Stomach (tissue), 9 donors: Measurements from ENCODE around the gene PPP1R13B. TPM values are rescaled to one million over a fixed set of nuclear protein-coding genes. Genes with fewer than 3 reads are reported as not detected.
"Not testable (repeated sequence)": the region's sequence is repeated elsewhere in the genome, so short reads cannot be mapped to it uniquely, and the experiment has no call there.

Source experiments
- DNase-seq, 2 donors: peaks; one replicate each; pipeline versions ENCODE4 v3.0.0 to v3.0.0-alpha.2; 2013 to 2019
- H3K27ac ChIP-seq, 5 donors: fragments of 200-600 bp in 4 of 5; sonication (generic) in 4 of 5; one replicate each; pipeline ENCODE4 v1.5.1; 2013 to 2019; ENCODE audit warnings: mild to moderate bottlenecking in 1 of 5, moderate library complexity in 1 of 5
- H3K27me3 ChIP-seq, 3 donors: fragments of 200-600 bp; sonication (generic); one replicate each; pipeline ENCODE4 v1.5.1; 2017 to 2019; ENCODE audit warnings: mixed run types in 1 of 3
- H3K36me3 ChIP-seq, 4 donors: fragments of 200-600 bp; sonication (generic); 1 replicate in 3 of 4; 2 replicates in 1 of 4; pipeline ENCODE4 v1.5.1; 2016 to 2019
- H3K4me1 ChIP-seq, 4 donors: fragments of 200-600 bp; sonication (generic); one replicate each; pipeline ENCODE4 v1.5.1; 2016 to 2019
- H3K4me3 ChIP-seq, 4 donors: fragments of 200-600 bp; sonication (generic) in 3 of 4; one replicate each; pipeline ENCODE4 v1.5.1; 2016 to 2019; ENCODE audit warnings: mild to moderate bottlenecking in 1 of 4
- H3K9me3 ChIP-seq, 4 donors: fragments of 200-600 bp; sonication (generic); one replicate each; pipeline ENCODE4 v1.5.1; 2016 to 2019
- EP300 ChIP-seq: sonication (generic); formaldehyde crosslinking; IDR thresholded peaks from one replicate; pipeline ENCODE4 v1.6.1; 2017; ENCODE audit warnings: antibody characterized with exemption
- POLR2A ChIP-seq, 4 donors: fragments of 450-650 bp; IDR thresholded peaks; one replicate each; pipeline ENCODE4 v1.6.1; 2016; ENCODE audit warnings: antibody characterized with exemption in 4 of 4, control low read depth in 2 of 4, mild to moderate bottlenecking in 1 of 4, moderate library complexity in 1 of 4
- POLR2AphosphoS5 ChIP-seq, 3 donors: sonication (generic); formaldehyde crosslinking; IDR thresholded peaks; one replicate each; pipeline ENCODE4 v1.6.1; 2016; ENCODE audit warnings: antibody characterized with exemption in 3 of 3
- WGBS, 5 donors: extraction: QIAGEN DNeasy Blood & Tissue Kit in 3 of 5; methylation state at CpG; one replicate each; pipeline versions ENCODE4 v1.1.5 to v1.1.7; 2013 to 2018; 5-methylcytosine and 5-hydroxymethylcytosine counted together
- intact Hi-C: fragments of 100-400 bp; cut with DNase I; formaldehyde crosslinking; loops from one replicate; pipeline ENCODE4 v1.15.1; 2023; ENCODE audit warnings: low total_unique reads
- polyA plus RNA-seq, 3 donors: library from polyadenylated mRNA; stranded (reverse); fragments of 200-250 nt; gene quantifications; one replicate each; pipeline ENCODE4 v1.2.3, GENCODE V29; 2013
- total RNA-seq, 5 donors: library from RNA; depleted of rRNA; stranded (reverse); fragments of >200 nt; gene quantifications; one replicate each; pipeline versions ENCODE4 v1.1.0 to v1.2.3, GENCODE V29; 2014 to 2016
- TF ChIP-seq, protein P1 (sequence below), 7 experiments: fragments of 450-650 bp in 4 of 7; fragments of 200-600 bp in 3 of 7; sonication (generic) in 3 of 7; IDR thresholded peaks; one replicate each; pipeline ENCODE4 v1.5.1; 2016 to 2019; ENCODE audit warnings: antibody characterized with exemption in 7 of 7, control low read depth in 2 of 7, mild to moderate bottlenecking in 1 of 7
- donor health status: healthy with polysubstance abuse.
- donor health status: Bipolar disorder and iron deficiency.
- donor health status: healthy.

The PPP1R13B gene
- total and polyA plus RNA-seq, 8 donors: 10.8 to 84.0 (median 18.3) TPM

GRCh38 chr14:103805708-103806107, 41.7 kb downstream of the PPP1R13B start:
- TF ChIP-seq, protein P1, sequence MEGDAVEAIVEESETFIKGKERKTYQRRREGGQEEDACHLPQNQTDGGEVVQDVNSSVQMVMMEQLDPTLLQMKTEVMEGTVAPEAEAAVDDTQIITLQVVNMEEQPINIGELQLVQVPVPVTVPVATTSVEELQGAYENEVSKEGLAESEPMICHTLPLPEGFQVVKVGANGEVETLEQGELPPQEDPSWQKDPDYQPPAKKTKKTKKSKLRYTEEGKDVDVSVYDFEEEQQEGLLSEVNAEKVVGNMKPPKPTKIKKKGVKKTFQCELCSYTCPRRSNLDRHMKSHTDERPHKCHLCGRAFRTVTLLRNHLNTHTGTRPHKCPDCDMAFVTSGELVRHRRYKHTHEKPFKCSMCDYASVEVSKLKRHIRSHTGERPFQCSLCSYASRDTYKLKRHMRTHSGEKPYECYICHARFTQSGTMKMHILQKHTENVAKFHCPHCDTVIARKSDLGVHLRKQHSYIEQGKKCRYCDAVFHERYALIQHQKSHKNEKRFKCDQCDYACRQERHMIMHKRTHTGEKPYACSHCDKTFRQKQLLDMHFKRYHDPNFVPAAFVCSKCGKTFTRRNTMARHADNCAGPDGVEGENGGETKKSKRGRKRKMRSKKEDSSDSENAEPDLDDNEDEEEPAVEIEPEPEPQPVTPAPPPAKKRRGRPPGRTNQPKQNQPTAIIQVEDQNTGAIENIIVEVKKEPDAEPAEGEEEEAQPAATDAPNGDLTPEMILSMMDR (IDR thresholded peaks at IDR 0.05): no peak
- TF ChIP-seq EP300: no peak
- no peak for TF ChIP-seq POLR2A (IDR thresholded peaks at IDR 0.05)
- TF ChIP-seq POLR2AphosphoS5 (IDR thresholded peaks at IDR 0.05): no peak
- H3K4me1 ChIP-seq: peaks cover 10 to 38% (median 23%) of the 10 kb centered on the region in 4 donors
- no peak for DNase-seq
- WGBS, 5 donors: 38 to 67% (median 45%) methylated on average over 1 of the region's 1 CpG
- H3K36me3 ChIP-seq: no peaks in the 10 kb centered on the region
- H3K27ac ChIP-seq: no peak overlapping the region
- H3K4me3 ChIP-seq: no peak overlapping the region
- no peaks in the 10 kb centered on the region for H3K9me3 ChIP-seq
- H3K27me3 ChIP-seq: no peaks in the 10 kb centered on the region
- intact Hi-C loops: loop anchor here (5.0 kb wide), 1 partner anchor 102 kb away; no protein-coding TSS in a partner anchor

GRCh38 chr14:103803661-103804060, 43.7 kb downstream of the PPP1R13B start:
- intact Hi-C loops: no loop called here
- Histone ChIP-seq H3K36me3 (no peaks in the 10 kb centered on the region), H3K9me3 (no peaks in the 10 kb centered on the region), H3K27ac (no peak overlapping the region), H3K4me1 (peaks cover 10 to 34% (median 17%) of the 10 kb centered on the region in 4 donors), H3K4me3 (no peak overlapping the region), H3K27me3 (no peaks in the 10 kb centered on the region)
- TF ChIP-seq POLR2AphosphoS5 (IDR thresholded peaks at IDR 0.05): no peak
- TF ChIP-seq EP300: no peak
- TF ChIP-seq, protein P1 (IDR thresholded peaks at IDR 0.05): no peak
- TF ChIP-seq POLR2A (IDR thresholded peaks at IDR 0.05): no peak
- DNase-seq: no peak

DNA sequence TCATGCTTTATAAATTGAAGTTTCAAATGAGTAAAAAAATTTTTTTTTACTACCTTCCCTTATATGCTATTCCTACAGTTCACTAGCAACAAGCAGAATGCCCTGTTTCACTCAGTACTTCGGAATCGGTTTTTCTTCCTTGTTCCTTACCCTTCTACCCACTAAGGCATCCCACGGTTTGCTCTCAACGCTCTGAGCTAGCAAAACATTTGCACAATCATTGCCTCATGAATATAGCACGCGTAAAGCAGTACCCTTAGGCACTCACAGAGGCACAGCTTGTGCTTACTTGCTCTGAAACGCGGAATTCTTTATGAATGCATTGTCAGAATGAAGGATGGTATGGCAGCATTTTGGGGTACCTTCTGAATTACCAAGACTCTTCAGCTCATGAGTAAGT, 45.0 kb downstream of the PPP1R13B start:
- H3K27ac ChIP-seq: no peak overlapping the region
- 72 to 83% (median 76%) methylated on average over 8 of the region's 8 CpGs for WGBS, 5 donors

DNA sequence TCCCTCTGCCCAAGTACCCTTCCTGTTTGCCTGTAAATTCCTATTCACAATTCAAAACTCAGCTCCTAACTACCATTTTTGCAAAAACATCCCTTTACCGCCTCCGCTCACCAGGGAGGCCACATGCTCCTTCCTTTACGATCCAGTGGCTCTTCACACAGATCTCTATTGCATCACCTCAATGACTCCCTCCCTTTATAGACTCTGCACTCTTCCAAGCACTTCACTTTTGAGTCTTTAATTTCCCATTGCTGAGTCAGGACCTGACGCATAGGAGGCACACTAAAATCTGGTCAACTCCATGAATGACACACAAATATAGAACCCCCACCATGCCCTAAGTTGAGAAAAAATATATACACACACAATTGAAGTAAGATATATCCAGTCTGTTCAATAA, 45.9 kb downstream of the PPP1R13B start:
- DNase-seq: peak in 1 of 2 donors; percentile 17
- Histone ChIP-seq H3K9me3 (no peaks in the 10 kb centered on the region), H3K4me1 (peaks cover 5 to 16% (median 8%) of the 10 kb centered on the region in 4 donors), H3K27ac (no peak overlapping the region), H3K36me3 (peaks cover 1 to 7% (median 4%) of the 10 kb centered on the region in 4 donors), H3K27me3 (no peaks in the 10 kb centered on the region), H3K4me3 (no peak overlapping the region)
- intact Hi-C loops: no loop called here
- WGBS, 5 donors: 65 to 90% (median 80%) methylated on average over 4 of the region's 4 CpGs
- TF ChIP-seq POLR2AphosphoS5 (IDR thresholded peaks at IDR 0.05) (no peak), POLR2A (IDR thresholded peaks at IDR 0.05) (no peak)
- TF ChIP-seq, protein P1 (IDR thresholded peaks at IDR 0.05): no peak

More for the DNA sequence above, 45.0 kb downstream of the PPP1R13B start:
- H3K9me3 ChIP-seq: no peaks in the 10 kb centered on the region
- intact Hi-C loops: no loop called here
- peaks cover 10 to 25% (median 13%) of the 10 kb centered on the region in 4 donors for H3K4me1 ChIP-seq
- no peak for TF ChIP-seq EP300
- TF ChIP-seq POLR2AphosphoS5 (IDR thresholded peaks at IDR 0.05): no peak
- TF ChIP-seq, protein P1 (IDR thresholded peaks at IDR 0.05): no peak
- no peak for TF ChIP-seq POLR2A (IDR thresholded peaks at IDR 0.05)
- H3K36me3 ChIP-seq: no peaks in the 10 kb centered on the region
- DNase-seq: no peak
- no peak overlapping the region for H3K4me3 ChIP-seq
- H3K27me3 ChIP-seq: no peaks in the 10 kb centered on the region

DNA sequence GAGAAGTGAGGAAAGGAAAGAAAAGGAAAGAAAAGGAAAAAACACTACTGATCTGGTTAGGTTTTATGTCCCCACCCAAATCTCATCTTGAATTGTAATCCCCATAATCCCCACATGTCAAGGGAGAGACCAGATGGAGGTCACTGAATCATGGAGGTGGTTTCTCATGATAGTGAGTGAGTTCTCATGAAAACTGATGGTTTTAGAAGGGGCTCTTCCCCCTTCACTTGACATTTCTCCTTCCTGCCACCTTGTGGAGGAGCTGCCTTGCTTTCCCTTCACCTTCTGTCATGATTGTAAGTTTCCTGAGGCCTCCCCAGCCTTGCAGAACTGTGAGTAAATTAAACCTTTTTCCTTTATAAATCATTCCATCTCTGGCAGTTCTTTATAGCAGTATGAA, 54.2 kb downstream of the PPP1R13B start:
- H3K4me1 ChIP-seq, DNase-seq, H3K9me3 ChIP-seq, H3K27me3 ChIP-seq, H3K27ac ChIP-seq, H3K4me3 ChIP-seq, intact Hi-C loops: not testable (repeated sequence)
- H3K36me3 ChIP-seq: peaks cover 8 to 72% (median 57%) of the 10 kb centered on the region in 4 donors
